Lung (tissue), 12 donors: ENCODE data around the gene ID3. TPM values are rescaled to one million over a fixed set of nuclear protein-coding genes. Genes with fewer than 3 reads are reported as not detected.

ENCODE experiments used
- ATAC-seq: fragments of 200-7000 bp; cut with Tn5 transposase; one replicate; pipeline ENCODE4 v1.9.1; 2020; ENCODE audit warnings: moderate number of reproducible peaks; ENCODE audit not compliant: insufficient read depth, low FRiP score
- DNase-seq, 3 donors: peaks; one replicate each; pipeline ENCODE4 v3.0.0-alpha.2; 2013 to 2017
- H3K27ac ChIP-seq, 2 donors: one replicate each; pipeline ENCODE4 v1.5.1; 2013; ENCODE audit warnings: mild to moderate bottlenecking in 2 of 2, moderate library complexity in 2 of 2, control low read depth in 1 of 2, inconsistent platforms in 1 of 2, low read depth in 1 of 2, low read length in 1 of 2
- H3K27me3 ChIP-seq, 3 donors: one replicate each; pipeline ENCODE4 v1.5.1; 2013; ENCODE audit warnings: low read length in 2 of 3; ENCODE audit not compliant: control insufficient read depth in 3 of 3, insufficient read depth in 3 of 3
- H3K36me3 ChIP-seq, 4 donors: one replicate each; pipeline ENCODE4 v1.5.1; 2013; ENCODE audit warnings: low read length in 4 of 4, mild to moderate bottlenecking in 1 of 4, moderate library complexity in 1 of 4; ENCODE audit not compliant: control insufficient read depth in 4 of 4, insufficient read depth in 4 of 4
- H3K4me1 ChIP-seq, 5 donors: one replicate each; pipeline ENCODE4 v1.5.1; 2013; ENCODE audit warnings: low read length in 5 of 5, mild to moderate bottlenecking in 2 of 5, moderate library complexity in 1 of 5; ENCODE audit not compliant: control insufficient read depth in 5 of 5, insufficient read depth in 5 of 5
- H3K4me3 ChIP-seq: one replicate; pipeline ENCODE4 v1.5.1; 2013; ENCODE audit warnings: mild to moderate bottlenecking, control low read depth, moderate library complexity
- H3K9ac ChIP-seq, 2 donors: one replicate each; pipeline ENCODE4 v1.5.1; 2013; ENCODE audit warnings: low read length in 2 of 2, control low read depth in 1 of 2; ENCODE audit not compliant: insufficient read depth in 1 of 2
- H3K9me3 ChIP-seq, 4 donors: one replicate each; pipeline ENCODE4 v1.5.1; 2013; ENCODE audit warnings: low read length in 3 of 4, mild to moderate bottlenecking in 1 of 4, moderate library complexity in 1 of 4; ENCODE audit not compliant: control insufficient read depth in 4 of 4, insufficient read depth in 3 of 4
- CTCF ChIP-seq: IDR thresholded peaks from 2 replicates; pipeline ENCODE4 v1.5.1; 2012; ENCODE audit warnings: mild to moderate bottlenecking; ENCODE audit errors: control extremely low read depth, extremely low read depth
- WGBS, 2 donors: extraction: QIAGEN DNeasy Blood & Tissue Kit; methylation state at CpG; one replicate each; pipeline ENCODE4 v1.1.7; 2013; 5-methylcytosine and 5-hydroxymethylcytosine counted together
- polyA plus RNA-seq, 2 donors: library from polyadenylated mRNA; stranded (reverse); fragments of 200-250 nt; gene quantifications; one replicate each; pipeline ENCODE4 v1.2.1, GENCODE V29; 2013
- total RNA-seq, 2 donors: library from RNA; depleted of rRNA in 1 of 2; stranded (reverse); fragments of >200 nt in 1 of 2; gene quantifications; one replicate each; pipeline ENCODE4 v1.2.1, GENCODE V29; 2014 to 2021
- donor health status: control.
- donor health status: control.
- donor health status: Bipolar disorder and iron deficiency.
- donor health status: healthy.
- donor health status: DM: yes; HTN: yes; CAD: no.

Gene ID3
- total and polyA plus RNA-seq, 4 donors = 119 to 275 (median 163) TPM

GRCh38 chr1:23566304-23566703, 7.0 kb upstream of the ID3 start:
- ATAC-seq = no peak
- TF ChIP-seq CTCF = no peak
- WGBS, 2 donors = 84 to 91% methylated on average over 6 of the region's 6 CpGs
- H3K27ac ChIP-seq = peak overlapping the region in 1 of 2 donors; percentile 52
- DNase-seq = no peak
- no peaks in the 10 kb centered on the region for H3K27me3 ChIP-seq
- no peaks in the 10 kb centered on the region for H3K36me3 ChIP-seq
- peaks cover 3 to 60% (median 18%) of the 10 kb centered on the region in 5 donors for H3K4me1 ChIP-seq
- H3K9me3 ChIP-seq = no peaks in the 10 kb centered on the region
- H3K4me3 ChIP-seq = no peak overlapping the region
- H3K9ac ChIP-seq = no peak overlapping the region

GRCh38 chr1:23565776-23566175, 6.5 kb upstream of the ID3 start:
- Histone ChIP-seq H3K9ac (no peak overlapping the region), H3K9me3 (no peaks in the 10 kb centered on the region), H3K36me3 (no peaks in the 10 kb centered on the region), H3K27me3 (no peaks in the 10 kb centered on the region), H3K4me3 (no peak overlapping the region), H3K27ac (peak overlapping the region in 1 of 2 donors; percentile 54), H3K4me1 (peaks cover 8 to 65% (median 20%) of the 10 kb centered on the region in 5 donors)
- DNase-seq = no peak
- 90 to 97% methylated on average over 3 of the region's 3 CpGs for WGBS, 2 donors
- ATAC-seq = no peak
- no peak for TF ChIP-seq CTCF

- 59 to 71% methylated on average over 10 of the region's 10 CpGs for WGBS, 2 donors
- H3K36me3 ChIP-seq = no peaks in the 10 kb centered on the region
- H3K27me3 ChIP-seq = no peaks in the 10 kb centered on the region
- TF ChIP-seq CTCF = no peak
- DNase-seq (peak in 2 of 3 donors; percentile 24 to 25), ATAC-seq (no peak)
- peaks cover 12 to 73% (median 27%) of the 10 kb centered on the region in 5 donors for H3K4me1 ChIP-seq
- H3K27ac ChIP-seq = peak overlapping the region; percentile 5 to 82
- H3K4me3 ChIP-seq = no peak overlapping the region
- peak overlapping the region in 1 of 2 donors; percentile 44 for H3K9ac ChIP-seq
- H3K9me3 ChIP-seq = no peaks in the 10 kb centered on the region
Observed at GRCh38 chr1:23564529-23565122, 5.3 kb upstream of the ID3 start.
